Astrocyte (in vitro differentiated cells and primary cell): ENCODE results near the gene TBR1.

Experiments used
- EZH2 ChIP-seq: IDR thresholded peaks from 2 replicates; pipeline ENCODE4 v1.6.1; 2012; ENCODE audit warnings: mild to moderate bottlenecking, low read length, inconsistent platforms; ENCODE audit not compliant: insufficient read depth
- TF ChIP-seq, protein P1 (sequence below): IDR thresholded peaks from 2 replicates; pipeline ENCODE4 v1.5.1; 2011; ENCODE audit warnings: low read depth, mild to moderate bottlenecking, inconsistent platforms, low read length, moderate library complexity; ENCODE audit not compliant: insufficient read depth

DNA sequence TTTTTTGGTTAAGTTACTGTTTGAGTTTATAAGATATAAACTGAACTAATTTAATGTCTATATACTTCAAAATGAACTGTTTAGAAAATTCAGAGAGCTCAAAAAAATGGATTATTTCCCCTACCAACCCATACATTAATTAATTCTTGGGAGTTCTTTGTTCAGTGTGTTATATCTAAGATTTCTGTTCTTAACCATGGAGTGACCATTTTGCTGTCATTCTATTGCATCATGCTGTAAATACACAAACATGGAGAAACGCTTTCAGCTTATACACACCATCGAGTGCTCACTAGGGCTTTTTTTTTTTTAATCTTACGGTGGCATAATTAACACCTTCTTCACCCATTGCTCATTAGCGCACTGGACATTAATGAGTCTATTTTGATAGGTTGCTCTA lies 33.4 kb upstream of the TBR1 start:
- TF ChIP-seq, protein P1, sequence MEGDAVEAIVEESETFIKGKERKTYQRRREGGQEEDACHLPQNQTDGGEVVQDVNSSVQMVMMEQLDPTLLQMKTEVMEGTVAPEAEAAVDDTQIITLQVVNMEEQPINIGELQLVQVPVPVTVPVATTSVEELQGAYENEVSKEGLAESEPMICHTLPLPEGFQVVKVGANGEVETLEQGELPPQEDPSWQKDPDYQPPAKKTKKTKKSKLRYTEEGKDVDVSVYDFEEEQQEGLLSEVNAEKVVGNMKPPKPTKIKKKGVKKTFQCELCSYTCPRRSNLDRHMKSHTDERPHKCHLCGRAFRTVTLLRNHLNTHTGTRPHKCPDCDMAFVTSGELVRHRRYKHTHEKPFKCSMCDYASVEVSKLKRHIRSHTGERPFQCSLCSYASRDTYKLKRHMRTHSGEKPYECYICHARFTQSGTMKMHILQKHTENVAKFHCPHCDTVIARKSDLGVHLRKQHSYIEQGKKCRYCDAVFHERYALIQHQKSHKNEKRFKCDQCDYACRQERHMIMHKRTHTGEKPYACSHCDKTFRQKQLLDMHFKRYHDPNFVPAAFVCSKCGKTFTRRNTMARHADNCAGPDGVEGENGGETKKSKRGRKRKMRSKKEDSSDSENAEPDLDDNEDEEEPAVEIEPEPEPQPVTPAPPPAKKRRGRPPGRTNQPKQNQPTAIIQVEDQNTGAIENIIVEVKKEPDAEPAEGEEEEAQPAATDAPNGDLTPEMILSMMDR: no peak
- no peak for TF ChIP-seq EZH2
